Muscle layer of colon (tissue), 2 donors: Measurements from ENCODE around the gene RPS6KA2.

Experiments used
- H3K27ac ChIP-seq: one replicate; pipeline ENCODE4 v1.7.0; 2013; ENCODE audit warnings: low read depth, mild to moderate bottlenecking, low read length, moderate library complexity
- H3K27me3 ChIP-seq, 2 donors: one replicate each; pipeline ENCODE4 v1.7.0; 2013; ENCODE audit warnings: low read length in 2 of 2, mild to moderate bottlenecking in 2 of 2; ENCODE audit not compliant: insufficient read depth in 2 of 2, control insufficient read depth in 1 of 2
- H3K36me3 ChIP-seq: one replicate; pipeline ENCODE4 v1.7.0; 2013; ENCODE audit warnings: mild to moderate bottlenecking, low read length; ENCODE audit not compliant: insufficient read depth
- H3K4me1 ChIP-seq: one replicate; pipeline ENCODE4 v1.7.0; 2013; ENCODE audit warnings: mild to moderate bottlenecking, low read length; ENCODE audit not compliant: insufficient read depth
- H3K4me3 ChIP-seq, 2 donors: one replicate each; pipeline ENCODE4 v1.7.0; 2013; ENCODE audit warnings: low read length in 2 of 2, low read depth in 1 of 2, mild to moderate bottlenecking in 1 of 2, moderate library complexity in 1 of 2
- H3K9ac ChIP-seq: one replicate; pipeline ENCODE4 v1.7.0; 2013; ENCODE audit warnings: low read length
- H3K9me3 ChIP-seq: one replicate; pipeline ENCODE4 v1.7.0; 2013; ENCODE audit warnings: mild to moderate bottlenecking, low read length
- donor health status: abdominal sarcoma.
- donor health status: Adenocarcinoma of cecum.

Gene RPS6KA2

GRCh38 chr6:166443166-166443565 is 183.9 kb downstream of the RPS6KA2 start:
- Histone ChIP-seq H3K4me1 (no peaks in the 10 kb centered on the region), H3K9me3 (no peaks in the 10 kb centered on the region), H3K27me3 (no peaks in the 10 kb centered on the region), H3K9ac (no peak overlapping the region), H3K36me3 (peaks cover 13% of the 10 kb centered on the region), H3K27ac (no peak overlapping the region), H3K4me3 (no peak overlapping the region)

- H3K9ac ChIP-seq, result no peak overlapping the region
- H3K4me1 ChIP-seq, result no peaks in the 10 kb centered on the region
- H3K27me3 ChIP-seq, result no peaks in the 10 kb centered on the region
- H3K9me3 ChIP-seq, result no peaks in the 10 kb centered on the region
- H3K36me3 ChIP-seq, result peaks cover 8% of the 10 kb centered on the region
- H3K27ac ChIP-seq, result no peak overlapping the region
- H3K4me3 ChIP-seq, result no peak overlapping the region
Measured at GRCh38 chr6:166442131-166442685, 184.8 kb downstream of the RPS6KA2 start.

- Histone ChIP-seq H3K36me3 (peaks cover 4% of the 10 kb centered on the region), H3K4me1 (no peaks in the 10 kb centered on the region), H3K9me3 (no peaks in the 10 kb centered on the region), H3K27me3 (no peaks in the 10 kb centered on the region), H3K4me3 (no peak overlapping the region), H3K9ac (no peak overlapping the region), H3K27ac (no peak overlapping the region)
Measured at GRCh38 chr6:166441325-166442078, 185.5 kb downstream of the RPS6KA2 start.

GRCh38 chr6:166440729-166441128 is 186.3 kb downstream of the RPS6KA2 start:
- no peaks in the 10 kb centered on the region for H3K4me1 ChIP-seq
- no peak overlapping the region for H3K4me3 ChIP-seq
- H3K27me3 ChIP-seq, result no peaks in the 10 kb centered on the region
- H3K36me3 ChIP-seq, result no peaks in the 10 kb centered on the region
- no peaks in the 10 kb centered on the region for H3K9me3 ChIP-seq
- no peak overlapping the region for H3K9ac ChIP-seq
- no peak overlapping the region for H3K27ac ChIP-seq

GRCh38 chr6:166440106-166440505 is 186.9 kb downstream of the RPS6KA2 start:
- H3K36me3 ChIP-seq, result no peaks in the 10 kb centered on the region
- no peaks in the 10 kb centered on the region for H3K4me1 ChIP-seq
- no peaks in the 10 kb centered on the region for H3K9me3 ChIP-seq
- no peak overlapping the region for H3K27ac ChIP-seq
- no peak overlapping the region for H3K4me3 ChIP-seq
- H3K9ac ChIP-seq, result no peak overlapping the region
- H3K27me3 ChIP-seq, result no peaks in the 10 kb centered on the region

GRCh38 chr6:166439366-166440091 is 187.5 kb downstream of the RPS6KA2 start:
- Histone ChIP-seq H3K36me3 (no peaks in the 10 kb centered on the region), H3K9ac (no peak overlapping the region), H3K27ac (no peak overlapping the region), H3K9me3 (no peaks in the 10 kb centered on the region), H3K4me3 (no peak overlapping the region), H3K27me3 (no peaks in the 10 kb centered on the region), H3K4me1 (no peaks in the 10 kb centered on the region)

- Histone ChIP-seq H3K27me3 (no peaks in the 10 kb centered on the region), H3K4me3 (no peak overlapping the region), H3K9ac (no peak overlapping the region), H3K4me1 (no peaks in the 10 kb centered on the region), H3K9me3 (no peaks in the 10 kb centered on the region), H3K36me3 (no peaks in the 10 kb centered on the region), H3K27ac (no peak overlapping the region)
Measured at GRCh38 chr6:166438211-166438861, 188.7 kb downstream of the RPS6KA2 start.

- H3K27ac ChIP-seq, result no peak overlapping the region
Measured at GRCh38 chr6:166437661-166438060, 189.4 kb downstream of the RPS6KA2 start.

GRCh38 chr6:166436195-166437139 is 190.6 kb downstream of the RPS6KA2 start:
- no peak overlapping the region for H3K27ac ChIP-seq
- peaks cover 6% of the 10 kb centered on the region for H3K36me3 ChIP-seq
- H3K9ac ChIP-seq, result no peak overlapping the region
- no peaks in the 10 kb centered on the region for H3K27me3 ChIP-seq
- H3K4me1 ChIP-seq, result no peaks in the 10 kb centered on the region
- H3K4me3 ChIP-seq, result no peak overlapping the region
- no peaks in the 10 kb centered on the region for H3K9me3 ChIP-seq

More at GRCh38 chr6:166437661-166438060, 189.4 kb downstream of the RPS6KA2 start:
- Histone ChIP-seq H3K9ac (no peak overlapping the region), H3K27me3 (no peaks in the 10 kb centered on the region), H3K4me3 (no peak overlapping the region), H3K9me3 (no peaks in the 10 kb centered on the region), H3K4me1 (no peaks in the 10 kb centered on the region), H3K36me3 (no peaks in the 10 kb centered on the region)

GRCh38 chr6:166435574-166435973 is 191.5 kb downstream of the RPS6KA2 start:
- H3K36me3 ChIP-seq, result peaks cover 6% of the 10 kb centered on the region

More at GRCh38 chr6:166435574-166435973, 191.5 kb downstream of the RPS6KA2 start:
- Histone ChIP-seq H3K27me3 (no peaks in the 10 kb centered on the region), H3K4me1 (no peaks in the 10 kb centered on the region), H3K4me3 (no peak overlapping the region), H3K9me3 (no peaks in the 10 kb centered on the region), H3K9ac (no peak overlapping the region), H3K27ac (no peak overlapping the region)
